Activated T-cell treated with anti-CD3 and anti-CD28 coated beads, Interleukin-2, amount 50 U/mL, for 72 hours (primary cell): ENCODE measurements around the gene ADPGK. TPM values are rescaled to one million over a fixed set of nuclear protein-coding genes. Genes with fewer than 3 reads are reported as not detected.
A peak's percentile ranks its signal among the peaks of the same experiment; 100 is the strongest.
"Not testable (repeated sequence)": the region's sequence is repeated elsewhere in the genome, so short reads cannot be mapped to it uniquely, and the experiment has no call there.

Experiments
- ATAC-seq, 2 donors: fragments of 150-1000 bp; cut with Tn5 transposase; replicated peaks in 1 of 2; 2 replicates each; pipeline ENCODE4 v1.10.0; 2021; ENCODE audit warnings: moderate library complexity in 2 of 2, mild to moderate bottlenecking in 1 of 2
- DNase-seq, 2 donors: peaks; one replicate each; pipeline ENCODE4 v3.0.0; 2021 to 2022; ENCODE audit warnings: mixed read lengths in 1 of 2
- H3K27ac Mint-ChIP-seq: one replicate; pipeline ENCODE4 v1.8.0; 2022; ENCODE audit warnings: mild to moderate bottlenecking, moderate library complexity, mixed read lengths
- H3K27me3 Mint-ChIP-seq: one replicate; pipeline ENCODE4 v1.8.0; 2022; ENCODE audit warnings: low read depth, mixed read lengths
- H3K36me3 Mint-ChIP-seq, 2 donors: one replicate each; pipeline ENCODE4 v1.8.0; 2022; ENCODE audit warnings: mixed read lengths in 2 of 2, mild to moderate bottlenecking in 1 of 2; ENCODE audit not compliant: insufficient read depth in 2 of 2
- H3K4me1 Mint-ChIP-seq: one replicate; pipeline ENCODE4 v1.8.0; 2022; ENCODE audit warnings: low read depth, mixed read lengths
- H3K4me3 Mint-ChIP-seq, 2 donors: one replicate each; pipeline ENCODE4 v1.8.0; 2022; ENCODE audit warnings: mild to moderate bottlenecking in 2 of 2, mixed read lengths in 2 of 2, moderate library complexity in 2 of 2
- H3K9me3 Mint-ChIP-seq, 2 donors: one replicate each; pipeline ENCODE4 v1.8.0; 2022; ENCODE audit warnings: mixed read lengths in 2 of 2
- total RNA-seq, 2 donors: library from RNA; stranded (reverse); gene quantifications; one replicate each; pipeline ENCODE4 v1.2.3, GENCODE V29; 2022

ADPGK gene
- total RNA-seq, result 10 to 100 TPM; 55.8 to 63.1 TPM

DNA sequence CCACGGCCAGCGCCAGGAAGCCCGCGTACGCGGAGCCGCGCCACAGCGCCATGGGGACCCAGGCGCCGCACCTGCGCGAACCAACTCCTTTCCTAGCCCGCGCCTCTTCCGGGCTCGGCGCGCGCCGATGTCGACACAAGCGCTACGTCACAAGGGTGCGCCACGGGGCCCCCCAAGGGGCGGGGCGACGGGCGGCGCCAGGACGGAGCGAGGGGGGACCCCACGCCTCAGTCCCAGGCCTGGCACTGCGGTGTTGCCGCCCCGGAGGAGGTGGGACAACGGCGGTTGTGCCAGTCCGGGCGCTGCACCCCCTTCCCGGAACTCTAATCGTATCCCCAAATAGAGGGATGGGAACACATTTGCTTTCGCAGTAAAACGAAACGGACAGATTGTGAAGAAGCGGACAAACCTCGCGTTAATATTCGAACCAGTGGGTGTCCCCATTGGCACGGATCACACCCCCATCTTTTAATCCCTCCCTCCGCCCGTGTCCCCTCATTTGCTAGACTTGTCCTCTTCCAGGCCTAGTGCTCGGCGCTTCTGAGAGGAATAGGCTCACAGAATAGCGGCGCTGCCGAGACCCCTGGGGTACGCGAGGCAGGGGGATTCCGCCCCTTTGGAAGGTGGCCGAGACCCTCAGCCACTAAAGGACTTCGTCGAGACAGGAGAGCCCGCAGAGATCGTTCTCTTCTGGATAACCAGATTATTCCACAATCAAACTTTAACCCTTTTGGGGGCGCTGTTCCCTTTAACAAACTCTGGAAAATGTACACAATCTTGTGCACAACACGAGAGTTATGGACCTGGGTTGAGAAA, at the start of gene ADPGK:
TSS of gene ADPGK (minus strand) at position 119 of the 816 bp plus-strand sequence. CDS start at position 52, 67 bp downstream.
- Mint-ChIP-seq H3K27me3 (no peaks in the 10 kb centered on the region), H3K4me1 (peaks cover 64% of the 10 kb centered on the region)

DNA sequence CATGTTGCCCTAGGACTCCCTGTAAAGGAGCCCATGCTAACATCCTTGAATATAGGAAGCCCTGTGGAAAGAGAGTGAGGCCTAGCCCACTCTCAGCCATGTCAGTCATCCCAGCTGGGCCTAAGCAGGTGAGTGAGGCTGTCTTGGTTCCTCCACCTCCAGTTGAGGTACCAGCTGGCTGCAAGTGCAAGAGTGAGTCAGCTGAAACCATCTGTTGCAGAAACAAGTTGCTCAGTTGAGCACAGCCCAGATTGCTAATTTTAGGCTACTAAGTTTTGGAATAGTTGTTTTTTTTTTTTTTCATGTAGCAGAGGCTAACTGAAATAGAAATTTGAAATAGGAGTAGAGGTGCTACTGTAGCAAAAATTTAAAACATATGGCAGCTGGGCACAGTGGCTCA, 43.7 kb upstream of the ADPGK start:
- Mint-ChIP-seq H3K27me3 (peaks cover 23% of the 10 kb centered on the region), H3K4me1 (no peaks in the 10 kb centered on the region), H3K9me3 (no peaks in the 10 kb centered on the region), H3K36me3 (no peaks in the 10 kb centered on the region), H3K27ac (no peak overlapping the region), H3K4me3 (no peak overlapping the region)
- DNase-seq (no peak), ATAC-seq (no peak)

More for the DNA sequence above, at the start of gene ADPGK:
- no peaks in the 10 kb centered on the region for H3K9me3 Mint-ChIP-seq
- H3K36me3 Mint-ChIP-seq, result peaks cover 9 to 24% of the 10 kb centered on the region in 2 donors
- peak within 1 kb of the TSS; percentile 90 for H3K27ac Mint-ChIP-seq
- DNase-seq (peak; percentile 92 to 98), ATAC-seq (peak; percentile 76 to 80)
- peak within 1 kb of the TSS; percentile 84 to 96 for H3K4me3 Mint-ChIP-seq

DNA sequence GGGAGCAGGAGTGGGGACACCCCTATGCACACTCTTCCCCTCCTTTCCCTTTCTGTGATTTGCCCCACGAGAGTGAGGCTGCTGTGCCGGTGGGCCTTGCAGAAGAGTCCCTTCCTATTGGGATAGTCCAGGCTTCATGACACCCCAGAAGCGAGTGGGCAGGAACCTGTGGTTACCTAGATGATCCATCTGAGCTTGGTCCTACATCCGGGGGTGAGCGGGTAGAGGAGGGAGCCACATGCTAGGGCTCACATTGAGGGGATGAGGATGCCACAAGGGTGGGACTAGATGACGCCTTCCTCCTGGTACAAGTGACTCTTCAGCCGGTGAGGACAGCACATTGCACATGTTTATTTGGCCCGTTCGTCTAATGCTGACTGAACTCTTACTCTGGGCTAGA, 43.1 kb upstream of the ADPGK start:
- Mint-ChIP-seq H3K27me3 (peaks cover 17% of the 10 kb centered on the region), H3K9me3 (no peaks in the 10 kb centered on the region), H3K4me3 (no peak overlapping the region), H3K4me1 (no peaks in the 10 kb centered on the region), H3K27ac (no peak overlapping the region), H3K36me3 (no peaks in the 10 kb centered on the region)
- ATAC-seq (no peak), DNase-seq (no peak)

DNA sequence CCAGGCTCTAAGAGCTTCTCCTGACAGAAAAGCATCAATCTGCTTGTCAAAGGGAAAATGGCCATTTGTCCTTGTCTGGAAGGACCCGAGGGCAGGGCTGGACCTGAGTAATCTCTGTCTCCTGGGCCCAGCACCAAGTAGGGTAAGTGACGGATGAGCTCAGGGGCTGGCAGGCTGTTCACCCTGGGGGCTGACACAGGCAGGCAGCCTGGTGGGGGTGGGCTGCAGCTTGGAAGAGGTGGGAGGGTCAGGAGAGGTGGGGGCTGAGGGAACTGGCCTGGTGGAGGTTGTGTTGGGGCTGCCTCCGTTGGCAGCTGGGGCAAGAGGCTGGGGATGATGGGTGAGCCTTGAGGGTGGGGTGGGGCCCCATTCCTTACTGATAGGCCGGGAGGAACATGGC, 42.3 kb upstream of the ADPGK start:
- ATAC-seq (no peak), DNase-seq (no peak)
- no peaks in the 10 kb centered on the region for H3K9me3 Mint-ChIP-seq
- peaks cover 11% of the 10 kb centered on the region for H3K27me3 Mint-ChIP-seq
- no peaks in the 10 kb centered on the region for H3K36me3 Mint-ChIP-seq
- no peak overlapping the region for H3K27ac Mint-ChIP-seq
- no peaks in the 10 kb centered on the region for H3K4me1 Mint-ChIP-seq
- no peak overlapping the region for H3K4me3 Mint-ChIP-seq

DNA sequence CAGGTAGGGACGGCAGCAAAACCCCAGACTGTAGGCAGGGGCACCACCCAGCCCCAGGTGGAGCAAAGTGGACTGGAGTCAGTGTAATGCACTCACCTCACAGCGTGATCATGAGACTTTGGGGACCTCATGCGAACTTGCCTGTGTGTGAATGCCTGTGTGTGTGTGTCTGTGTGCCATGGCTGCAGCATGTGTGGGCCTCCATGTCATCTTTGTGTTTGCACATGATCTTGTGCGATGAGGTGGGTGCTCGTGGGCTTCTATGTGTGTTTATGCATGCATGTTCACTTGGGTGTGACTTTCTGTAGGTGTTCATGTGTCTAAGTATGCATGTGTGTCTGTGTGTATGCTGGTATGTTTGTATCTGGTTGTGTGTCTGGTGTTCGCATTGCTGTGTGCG, 41.2 kb upstream of the ADPGK start:
- DNase-seq (no peak), ATAC-seq (no peak)
- Mint-ChIP-seq H3K4me3 (no peak overlapping the region), H3K9me3 (no peaks in the 10 kb centered on the region), H3K36me3 (no peaks in the 10 kb centered on the region), H3K27ac (no peak overlapping the region), H3K27me3 (peaks cover 12% of the 10 kb centered on the region), H3K4me1 (no peaks in the 10 kb centered on the region)

DNA sequence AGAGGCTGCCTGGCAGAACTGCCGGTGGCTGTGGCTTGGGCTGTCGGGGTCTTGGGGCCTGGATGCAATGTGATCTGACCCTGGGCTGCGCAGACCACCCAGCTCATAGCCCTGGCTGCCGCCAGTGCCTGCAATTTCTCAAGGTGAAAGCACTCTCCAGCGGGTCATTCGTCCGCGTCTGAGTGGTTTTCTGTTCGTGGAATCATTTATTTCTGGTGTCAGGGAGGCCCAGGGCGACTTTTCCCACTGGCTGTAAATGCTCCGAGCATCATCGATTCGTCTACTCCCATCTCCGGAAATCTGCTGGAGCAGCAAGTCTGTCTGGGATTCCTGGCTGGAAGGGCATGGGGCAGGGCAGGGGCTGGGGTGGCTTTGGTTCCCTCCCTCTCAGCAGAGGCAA, 40.6 kb upstream of the ADPGK start:
- Mint-ChIP-seq H3K9me3 (no peaks in the 10 kb centered on the region), H3K4me1 (no peaks in the 10 kb centered on the region), H3K27me3 (peaks cover 18% of the 10 kb centered on the region), H3K4me3 (no peak overlapping the region), H3K36me3 (no peaks in the 10 kb centered on the region), H3K27ac (no peak overlapping the region)
- DNase-seq (no peak), ATAC-seq (no peak)

DNA sequence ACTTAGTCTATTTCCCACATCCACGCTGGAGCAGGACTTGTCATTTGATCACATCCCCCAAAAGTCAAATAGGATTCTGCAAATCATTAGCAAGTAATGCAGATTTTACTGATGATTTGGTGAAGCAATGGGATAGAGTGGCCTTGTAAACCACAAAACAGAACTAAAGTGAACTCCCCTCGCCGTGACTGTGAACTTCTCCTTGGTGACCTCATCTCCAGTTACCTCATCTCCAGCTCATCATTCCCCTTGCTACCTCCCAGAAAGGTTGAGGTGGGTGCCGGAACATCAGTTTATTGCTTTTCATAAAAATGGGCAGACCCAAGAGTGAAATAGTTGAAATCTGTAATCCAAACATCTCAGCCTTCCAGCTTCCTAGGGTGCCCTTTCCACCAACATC, 36.7 kb upstream of the ADPGK start:
- ATAC-seq, result no peak
- H3K9me3 Mint-ChIP-seq, result no peaks in the 10 kb centered on the region
- DNase-seq, result no peak
- no peaks in the 10 kb centered on the region for H3K36me3 Mint-ChIP-seq
- no peak overlapping the region for H3K4me3 Mint-ChIP-seq
- peaks cover 18% of the 10 kb centered on the region for H3K27me3 Mint-ChIP-seq
- no peaks in the 10 kb centered on the region for H3K4me1 Mint-ChIP-seq
- no peak overlapping the region for H3K27ac Mint-ChIP-seq

DNA sequence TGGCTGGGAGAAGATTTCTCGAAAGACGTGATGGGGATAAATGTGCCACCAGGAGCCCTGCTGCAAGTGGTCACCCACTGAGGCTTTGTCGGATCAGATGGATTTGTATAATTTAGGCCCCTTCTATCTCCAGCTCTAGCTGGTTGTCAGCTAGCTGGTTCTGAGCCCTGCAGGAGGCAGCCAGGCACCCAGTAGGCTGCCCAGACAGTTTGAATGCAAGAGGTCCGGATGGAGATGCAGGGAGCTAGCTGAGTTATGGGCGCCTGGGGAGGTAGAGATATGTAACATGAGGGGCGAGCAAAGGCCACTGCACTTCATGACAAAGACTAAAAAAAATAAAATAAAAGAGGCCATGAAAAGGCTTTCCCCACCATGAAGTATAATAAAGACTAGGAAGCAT, 35.1 kb upstream of the ADPGK start:
- no peak for ATAC-seq
- Mint-ChIP-seq H3K27me3 (peaks cover 18% of the 10 kb centered on the region), H3K27ac (no peak overlapping the region), H3K36me3 (no peaks in the 10 kb centered on the region), H3K4me3 (no peak overlapping the region), H3K4me1 (no peaks in the 10 kb centered on the region), H3K9me3 (no peaks in the 10 kb centered on the region)
- DNase-seq, result no peak

DNA sequence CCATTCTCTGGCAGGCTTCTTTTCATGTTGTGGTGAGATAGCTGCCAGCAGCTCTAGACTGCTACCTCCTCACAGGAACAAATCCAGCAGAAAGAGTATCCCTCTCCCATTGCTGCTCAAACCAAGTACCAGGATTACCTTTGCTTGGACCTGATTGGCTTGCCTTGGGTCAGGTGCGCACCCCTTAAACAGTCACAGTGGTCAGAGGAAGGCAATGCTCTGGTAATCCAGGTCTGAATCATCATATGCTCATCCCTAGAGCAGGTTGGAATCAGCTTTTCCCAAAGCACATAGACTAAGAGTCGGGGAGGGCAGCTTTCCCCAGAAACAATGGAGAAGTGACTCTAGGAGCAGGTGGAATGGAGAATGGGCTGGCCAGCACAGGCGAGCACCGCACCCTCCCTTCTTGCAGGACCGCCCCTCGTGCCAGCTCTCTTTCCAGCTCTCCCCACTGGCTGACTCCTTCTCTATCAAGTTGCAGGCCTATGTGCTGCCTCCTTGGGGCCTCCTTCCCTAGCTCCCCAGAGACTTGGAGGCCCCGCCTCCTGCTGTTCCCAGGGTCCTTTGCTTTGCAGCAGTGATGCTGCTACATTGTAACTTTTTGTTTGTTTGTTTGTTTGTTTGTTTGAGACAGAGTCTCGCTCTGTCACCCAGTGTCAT, 29.9 kb upstream of the ADPGK start:
- Mint-ChIP-seq H3K4me3 (no peak overlapping the region), H3K9me3 (no peaks in the 10 kb centered on the region), H3K36me3 (no peaks in the 10 kb centered on the region), H3K27ac (no peak overlapping the region), H3K4me1 (no peaks in the 10 kb centered on the region), H3K27me3 (peaks cover 9% of the 10 kb centered on the region)
- DNase-seq (no peak), ATAC-seq (no peak)

DNA sequence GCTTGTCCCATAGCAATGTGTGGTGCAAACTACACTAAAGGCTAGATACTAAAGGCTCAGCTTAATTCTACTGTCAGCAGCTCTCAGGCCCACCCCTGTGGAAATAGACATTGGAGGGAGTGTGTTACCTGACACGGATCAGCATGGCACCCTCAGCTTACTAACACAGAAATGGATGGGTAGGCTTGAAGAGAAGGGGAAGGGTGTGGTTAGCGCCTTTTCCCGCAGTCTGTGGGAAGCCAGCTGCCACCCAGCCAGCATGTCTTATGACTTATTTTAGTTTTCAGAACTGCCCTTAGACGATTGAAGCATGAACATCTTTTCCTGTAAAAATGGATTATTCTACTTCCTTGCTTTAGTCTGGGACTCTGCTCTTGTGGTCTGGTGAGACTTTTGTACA, 25.8 kb upstream of the ADPGK start:
- Mint-ChIP-seq H3K27ac (no peak overlapping the region), H3K36me3 (no peaks in the 10 kb centered on the region), H3K9me3 (no peaks in the 10 kb centered on the region), H3K4me3 (no peak overlapping the region), H3K27me3 (peaks cover 9% of the 10 kb centered on the region), H3K4me1 (no peaks in the 10 kb centered on the region)
- ATAC-seq (no peak), DNase-seq (no peak)

DNA sequence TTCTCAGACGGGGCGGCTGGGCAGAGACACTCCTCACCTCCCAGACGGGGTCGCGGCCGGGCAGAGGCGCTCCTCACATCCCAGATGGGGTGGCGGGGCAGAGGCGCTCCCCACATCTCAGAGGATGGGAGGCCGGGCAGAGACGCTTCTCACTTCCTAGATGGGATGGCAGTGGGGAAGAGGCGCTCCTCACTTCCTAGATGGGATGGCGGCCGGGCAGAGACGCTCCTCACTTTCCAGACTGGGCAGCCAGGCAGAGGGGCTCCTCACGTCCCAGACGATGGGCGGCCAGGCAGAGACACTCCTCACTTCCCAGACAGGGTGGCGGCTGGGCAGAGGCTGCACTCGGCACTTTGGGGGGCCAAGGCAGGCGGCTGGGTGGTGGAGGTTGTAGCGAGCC, 23.8 kb upstream of the ADPGK start:
- H3K27ac Mint-ChIP-seq, H3K36me3 Mint-ChIP-seq, H3K9me3 Mint-ChIP-seq, DNase-seq, H3K27me3 Mint-ChIP-seq, ATAC-seq, H3K4me3 Mint-ChIP-seq, H3K4me1 Mint-ChIP-seq: not testable (repeated sequence)

DNA sequence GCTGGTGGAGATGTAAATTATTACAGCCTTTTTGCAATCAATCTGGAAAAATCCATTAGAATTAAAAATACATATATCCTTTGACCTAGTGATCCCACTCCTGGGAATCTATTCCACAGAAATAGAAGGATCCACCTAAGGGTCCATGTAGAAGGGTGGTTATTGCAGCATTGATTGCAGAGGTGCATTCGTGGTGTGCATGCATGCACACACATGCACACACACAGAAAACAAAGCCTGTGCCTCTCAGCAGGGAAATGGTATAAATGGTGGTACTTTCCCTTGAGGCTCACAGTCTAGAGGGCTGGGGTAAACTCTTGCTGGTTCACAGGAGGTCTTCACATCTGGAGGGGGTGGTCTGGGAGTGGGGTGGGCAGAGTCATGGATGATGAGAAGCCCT, 19.4 kb upstream of the ADPGK start:
- peaks cover 29% of the 10 kb centered on the region for H3K27me3 Mint-ChIP-seq
- DNase-seq (no peak), ATAC-seq (no peak)
- no peak overlapping the region for H3K4me3 Mint-ChIP-seq
- no peaks in the 10 kb centered on the region for H3K9me3 Mint-ChIP-seq
- H3K36me3 Mint-ChIP-seq, result no peaks in the 10 kb centered on the region
- no peak overlapping the region for H3K27ac Mint-ChIP-seq
- H3K4me1 Mint-ChIP-seq, result peaks cover 7% of the 10 kb centered on the region

DNA sequence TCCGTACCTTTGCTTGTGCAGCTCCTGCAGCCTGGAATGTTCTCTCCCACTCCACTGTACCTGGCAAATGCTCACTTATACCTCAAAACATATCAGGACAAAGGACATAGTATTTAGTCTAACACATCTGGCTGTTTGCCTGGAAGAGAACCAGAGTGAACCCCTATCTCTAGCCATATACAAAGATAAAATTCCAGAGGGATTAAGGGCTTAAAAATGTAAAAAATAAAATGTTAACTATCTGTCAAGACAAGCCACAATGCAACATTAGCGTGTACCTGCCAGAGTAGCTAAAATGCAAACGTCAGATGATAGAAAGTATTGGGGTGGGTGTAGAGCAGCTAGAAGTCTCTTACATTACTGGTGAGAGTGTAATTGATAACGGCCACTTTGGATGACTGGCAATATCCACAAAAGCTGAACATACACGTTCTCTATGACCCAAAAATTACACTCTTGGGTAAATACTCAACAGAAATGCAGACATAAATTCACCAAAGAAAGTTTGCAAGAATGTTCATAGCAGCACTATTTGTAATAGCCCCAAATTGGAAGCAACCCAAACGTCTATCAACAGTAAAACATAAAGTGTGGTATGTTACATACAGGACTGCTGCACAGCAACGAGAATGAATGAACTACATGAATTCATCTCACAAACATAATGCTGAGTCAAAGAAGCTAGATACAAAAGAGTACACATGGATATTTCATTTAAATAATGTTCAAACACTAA, 18.2 kb upstream of the ADPGK start:
- Mint-ChIP-seq H3K9me3 (no peaks in the 10 kb centered on the region), H3K36me3 (no peaks in the 10 kb centered on the region), H3K4me3 (no peak overlapping the region), H3K4me1 (peaks cover 11% of the 10 kb centered on the region), H3K27me3 (peaks cover 29% of the 10 kb centered on the region), H3K27ac (no peak overlapping the region)
- DNase-seq (no peak), ATAC-seq (no peak)
